Iris pigment epithelial cell (primary cell): Measurements from ENCODE around the gene VPS25.
"Not testable (repeated sequence)": the region's sequence is repeated elsewhere in the genome, so short reads cannot be mapped to it uniquely, and the experiment has no call there.

ENCODE experiments used
- DNase-seq: peaks from one replicate; pipeline ENCODE4 v3.0.0-alpha.2; 2011; ENCODE audit warnings: low read depth

Gene VPS25

GRCh38 chr17:42768006-42768405, 5.2 kb upstream of the VPS25 start:
- DNase-seq, result not testable (repeated sequence)

GRCh38 chr17:42769964-42770363, 3.3 kb upstream of the VPS25 start:
- DNase-seq, result not testable (repeated sequence)

GRCh38 chr17:42772945-42773289, 332 bp upstream of the VPS25 start:
- no peak for DNase-seq

- peak; percentile 51 for DNase-seq
Measured at GRCh38 chr17:42774066-42774745, 957 bp downstream of the VPS25 start.

- DNase-seq, result peak; percentile 56
Measured at GRCh38 chr17:42775534-42776098, 2.4 kb downstream of the VPS25 start.

- DNase-seq, result no peak
Measured at GRCh38 chr17:42778570-42778969, 5.3 kb downstream of the VPS25 start.

GRCh38 chr17:42779304-42779935, 6.2 kb downstream of the VPS25 start:
- no peak for DNase-seq

GRCh38 chr17:42779936-42780850, 6.9 kb downstream of the VPS25 start, which contains the start of gene WNK4:
TSS of gene WNK4 (plus strand) at chr17:42780610. CDS start at chr17:42780699, 89 bp downstream.
- DNase-seq, result peak; percentile 47

- DNase-seq, result peak; percentile 36
Measured at GRCh38 chr17:42780851-42781638, 7.8 kb downstream of the VPS25 start.

GRCh38 chr17:42781639-42782165, 8.5 kb downstream of the VPS25 start:
- no peak for DNase-seq

GRCh38 chr17:42782166-42783061, 9.2 kb downstream of the VPS25 start:
- DNase-seq, result no peak

- DNase-seq, result peak; percentile 86
Measured at GRCh38 chr17:42783062-42783790, 10.0 kb downstream of the VPS25 start.

GRCh38 chr17:42783791-42784138, 10.5 kb downstream of the VPS25 start:
- no peak for DNase-seq

GRCh38 chr17:42784409-42784808, 11.2 kb downstream of the VPS25 start:
- no peak for DNase-seq

GRCh38 chr17:42784811-42785592, 11.8 kb downstream of the VPS25 start:
- no peak for DNase-seq

GRCh38 chr17:42787266-42787665, 14.0 kb downstream of the VPS25 start:
- DNase-seq, result no peak

GRCh38 chr17:42791948-42792347, 18.7 kb downstream of the VPS25 start:
- no peak for DNase-seq

- DNase-seq, result no peak
Measured at GRCh38 chr17:42792545-42792944, 19.3 kb downstream of the VPS25 start.

GRCh38 chr17:42795061-42795460, 21.8 kb downstream of the VPS25 start:
- DNase-seq, result no peak
